Right cardiac atrium (tissue), 5 donors: ENCODE results near the gene TAGLN2. TPM values are rescaled to one million over a fixed set of nuclear protein-coding genes. Genes with fewer than 3 reads are reported as not detected.

Experiments
- ATAC-seq, 2 donors: fragments of 200-7000 bp; cut with Tn5 transposase; one replicate each; pipeline versions ENCODE4 v1.8.0 to v1.9.1; 2020; ENCODE audit warnings: moderate library complexity in 2 of 2, mild to moderate bottlenecking in 1 of 2
- DNase-seq, 3 donors: peaks; one replicate each; pipeline ENCODE4 v3.0.0-alpha.2; 2020
- H3K27ac ChIP-seq: one replicate; pipeline ENCODE4 v1.5.1; 2013; ENCODE audit warnings: mild to moderate bottlenecking, low read length, control low read depth, moderate library complexity
- H3K27me3 ChIP-seq: one replicate; pipeline ENCODE4 v1.6.1; 2013; ENCODE audit not compliant: control insufficient read depth, insufficient read depth
- H3K4me1 ChIP-seq: one replicate; pipeline ENCODE4 v1.6.1; 2013; ENCODE audit warnings: low read length; ENCODE audit not compliant: control insufficient read depth, insufficient read depth
- H3K4me3 ChIP-seq: one replicate; pipeline ENCODE4 v1.5.1; 2013; ENCODE audit warnings: low read length, control low read depth
- H3K9me3 ChIP-seq: one replicate; pipeline ENCODE4 v1.6.1; 2013; ENCODE audit warnings: low read length; ENCODE audit not compliant: control insufficient read depth
- WGBS: extraction: QIAGEN DNeasy Blood & Tissue Kit; methylation state at CpG from one replicate; pipeline ENCODE4 v1.1.7; 2013; 5-methylcytosine and 5-hydroxymethylcytosine counted together
- intact Hi-C, 4 donors: fragments of 100-400 bp; cut with DNase I; formaldehyde crosslinking; loops; one replicate each; pipeline versions ENCODE4 v1.11.0 to v1.14.0; 2022 to 2023
- polyA plus RNA-seq: library from polyadenylated mRNA; stranded (reverse); fragments of 200-250 nt; gene quantifications from one replicate; pipeline ENCODE4 v1.2.3, GENCODE V29; 2013
- total RNA-seq, 4 donors: library from RNA; stranded (reverse); fragmentation: NEBNext Ultra II Directional; extraction: Animal tissue kit (Norgen Biotek cat#: 25700); gene quantifications; one replicate each; pipeline ENCODE4 v1.2.1, GENCODE V29; 2021
- donor health status: healthy with polysubstance abuse.
- donor health status: DM: no; HTN: yes; CAD: no.
- donor health status: DM: no; HTN: no; CAD: no.
- donor health status: DM: no; HTN: yes; CAD: no; lungs with severe emphysema.
- donor health status: DM: yes; HTN: yes; CAD: no.

Gene TAGLN2
- total and polyA plus RNA-seq, 5 donors, result 117 to 253 (median 179) TPM

DNA sequence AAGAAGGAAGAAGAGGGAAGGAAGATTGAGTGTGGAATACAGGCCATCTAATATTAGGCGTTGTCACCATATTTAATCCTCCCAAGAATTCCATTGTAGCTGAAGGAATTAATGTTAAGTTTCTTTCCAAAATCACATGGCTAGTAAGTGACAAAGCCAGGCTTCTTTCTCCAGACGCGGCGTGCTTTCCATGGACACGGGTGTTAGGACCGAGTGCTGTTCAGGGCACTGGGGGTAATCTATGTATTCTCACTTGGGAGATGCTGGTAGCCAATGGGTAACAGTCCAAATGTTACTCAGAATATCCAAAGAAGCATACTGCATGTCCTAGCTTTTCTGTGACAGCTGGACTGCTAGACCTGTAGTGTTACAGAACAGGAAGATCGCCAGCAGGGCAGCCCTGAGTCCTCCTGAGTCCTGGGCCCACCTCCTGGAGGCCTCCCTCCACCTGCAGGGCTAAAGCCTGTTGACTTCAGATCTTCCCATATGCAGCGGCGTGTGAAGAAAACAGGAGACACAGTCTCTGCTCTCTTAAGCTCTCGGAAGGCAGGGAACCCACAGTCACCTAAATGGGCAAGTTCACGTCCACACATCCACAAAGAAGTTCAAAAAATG is 14.8 kb upstream of the TAGLN2 start:
- ATAC-seq (no peak), DNase-seq (no peak)
- 84% methylated on average over 11 of the region's 11 CpGs for WGBS
- H3K27ac ChIP-seq, result no peak overlapping the region
- no peak overlapping the region for H3K4me3 ChIP-seq
- H3K4me1 ChIP-seq, result no peaks in the 10 kb centered on the region
- intact Hi-C loops, result no loop called here
- H3K27me3 ChIP-seq, result no peaks in the 10 kb centered on the region
- no peaks in the 10 kb centered on the region for H3K9me3 ChIP-seq

DNA sequence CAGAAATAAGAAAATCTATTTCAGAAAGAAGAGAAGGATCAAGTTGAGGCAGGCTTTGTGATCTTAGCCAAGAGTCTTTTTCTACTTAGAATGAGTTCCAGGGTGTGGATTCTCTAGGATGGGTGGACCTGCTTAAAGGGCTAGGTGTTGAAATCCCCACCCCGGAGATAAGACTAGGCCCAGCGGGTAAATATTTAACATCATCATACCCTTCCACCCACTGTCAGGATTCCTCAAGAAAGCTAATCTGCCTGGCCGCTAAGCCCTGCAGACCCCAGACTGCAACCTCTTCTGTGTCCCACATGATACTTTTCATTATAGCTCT is 14.3 kb upstream of the TAGLN2 start:
- 69% methylated on average over 3 of the region's 3 CpGs for WGBS
- no peaks in the 10 kb centered on the region for H3K9me3 ChIP-seq
- intact Hi-C loops, result loop anchor here (5.0 kb wide), 2 partner anchors 68 to 142 kb away; no protein-coding TSS in a partner anchor
- DNase-seq (no peak), ATAC-seq (no peak)
- H3K27me3 ChIP-seq, result no peaks in the 10 kb centered on the region
- no peak overlapping the region for H3K4me3 ChIP-seq
- no peak overlapping the region for H3K27ac ChIP-seq
- H3K4me1 ChIP-seq, result no peaks in the 10 kb centered on the region

DNA sequence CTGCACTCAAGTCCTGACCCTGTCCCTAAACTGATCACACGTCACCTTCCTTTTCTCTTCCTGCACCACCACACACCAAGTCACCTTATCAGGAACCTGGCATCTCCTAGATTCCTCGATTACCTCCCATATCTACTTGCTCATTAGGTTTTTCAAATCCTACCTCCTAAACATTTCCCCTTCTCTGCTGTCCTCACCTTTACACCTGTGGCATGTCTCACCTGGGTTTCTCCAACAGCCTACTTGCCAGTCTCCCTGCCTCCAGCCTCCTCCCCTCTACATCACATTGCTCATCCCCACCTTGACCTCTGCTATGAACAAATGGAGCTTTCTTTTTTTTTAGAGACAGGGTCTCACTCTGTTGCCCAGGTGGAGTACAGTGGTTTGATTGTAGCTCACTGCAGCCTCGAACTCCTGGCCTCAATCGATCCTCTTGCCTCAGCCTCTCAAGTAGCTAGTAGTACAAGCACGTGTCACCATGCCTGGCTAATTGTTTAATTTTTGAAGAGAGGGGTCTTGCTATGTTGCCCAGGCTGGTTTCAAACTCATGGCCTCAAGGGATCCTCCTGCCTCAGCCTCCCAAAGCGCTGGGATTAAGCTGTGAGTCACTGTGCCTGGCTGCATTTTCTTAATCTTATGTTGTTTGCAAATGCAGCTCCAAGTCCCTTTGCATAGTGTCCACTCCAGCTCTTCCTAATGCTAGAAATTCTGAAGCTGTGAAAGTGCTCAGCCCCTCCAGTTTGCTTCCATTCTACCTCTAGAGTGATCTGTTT is 13.8 kb upstream of the TAGLN2 start:
- no peak overlapping the region for H3K4me3 ChIP-seq
- no peaks in the 10 kb centered on the region for H3K27me3 ChIP-seq
- intact Hi-C loops, result loop anchor here (5.0 kb wide), 2 partner anchors 68 to 142 kb away; no protein-coding TSS in a partner anchor
- no peak for ATAC-seq
- WGBS, result 86% methylated on average over 6 of the region's 6 CpGs
- no peak for DNase-seq
- H3K9me3 ChIP-seq, result no peaks in the 10 kb centered on the region
- H3K27ac ChIP-seq, result no peak overlapping the region
- H3K4me1 ChIP-seq, result no peaks in the 10 kb centered on the region

DNA sequence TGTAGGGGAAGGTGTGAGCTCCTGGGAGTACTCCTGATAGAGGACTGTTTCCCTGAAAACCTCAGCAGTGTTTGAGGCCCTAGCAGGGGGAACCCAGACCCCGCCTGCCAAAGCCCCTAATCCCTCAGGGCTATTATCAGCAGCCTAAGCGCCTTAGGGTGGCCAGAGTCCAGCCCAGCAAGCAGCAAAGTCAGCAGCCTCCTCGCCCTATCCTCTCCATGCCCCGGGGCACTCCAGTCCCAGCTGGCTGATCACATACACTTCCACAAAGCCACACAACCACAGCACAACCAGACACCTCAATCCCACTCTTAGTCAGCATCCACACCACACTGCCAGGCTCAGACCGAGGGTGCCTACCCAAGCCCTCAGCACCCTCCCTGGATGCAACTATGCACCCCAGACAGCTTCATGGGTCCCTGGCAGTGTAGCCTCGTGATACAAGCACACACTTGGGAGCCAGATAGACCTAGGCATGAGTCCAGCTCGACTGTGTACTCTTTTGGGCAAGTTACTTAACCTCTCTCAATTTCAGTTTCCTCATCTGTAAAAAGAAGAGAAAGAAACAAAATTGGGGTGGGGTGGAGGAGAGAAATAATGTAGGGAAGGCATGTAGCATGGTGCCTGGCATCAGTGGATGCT is 13.0 kb upstream of the TAGLN2 start:
- Histone ChIP-seq H3K9me3 (no peaks in the 10 kb centered on the region), H3K27ac (no peak overlapping the region), H3K27me3 (no peaks in the 10 kb centered on the region), H3K4me1 (no peaks in the 10 kb centered on the region), H3K4me3 (no peak overlapping the region)
- intact Hi-C loops, result loop anchor here (5.0 kb wide), 2 partner anchors 69 to 141 kb away; no protein-coding TSS in a partner anchor
- DNase-seq (no peak), ATAC-seq (no peak)
- WGBS, result 52% methylated on average over 7 of the region's 7 CpGs

DNA sequence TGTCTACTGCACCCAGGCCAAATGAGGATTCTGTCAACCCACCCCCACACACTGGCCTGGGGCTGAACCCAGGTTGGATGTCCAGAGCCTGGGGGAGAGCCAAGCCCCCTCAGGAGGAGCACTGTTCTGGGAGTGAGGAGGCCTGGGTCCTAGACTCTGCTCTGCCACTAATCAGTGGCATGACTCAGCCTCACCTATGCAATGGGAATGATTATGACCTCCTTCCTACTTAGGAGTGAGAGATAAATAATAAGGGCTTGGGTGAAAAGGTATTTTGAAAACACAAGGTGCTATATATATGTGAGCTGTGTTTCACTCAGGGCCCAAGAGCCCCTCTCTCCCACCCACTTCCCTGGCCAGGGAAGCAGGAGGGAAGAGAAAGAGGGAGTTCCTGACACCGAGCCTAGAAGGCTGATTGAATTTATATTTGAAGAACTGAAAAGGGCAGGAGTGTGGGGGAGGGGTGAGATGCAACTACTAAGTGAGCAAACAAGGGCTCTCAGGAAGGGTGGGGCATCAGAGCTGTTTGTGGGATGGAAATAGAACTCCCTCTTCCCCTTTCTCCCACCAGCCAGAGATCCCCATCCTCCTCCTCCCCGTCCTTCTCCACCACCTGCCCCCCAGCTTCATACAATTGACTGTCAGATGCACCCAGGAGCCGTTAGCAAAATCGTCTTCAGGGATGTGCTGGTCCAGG is 11.9 kb upstream of the TAGLN2 start:
- H3K4me1 ChIP-seq, result no peaks in the 10 kb centered on the region
- WGBS, result 43% methylated on average over 4 of the region's 4 CpGs
- H3K27ac ChIP-seq, result no peak overlapping the region
- no peaks in the 10 kb centered on the region for H3K27me3 ChIP-seq
- H3K9me3 ChIP-seq, result no peaks in the 10 kb centered on the region
- no peak overlapping the region for H3K4me3 ChIP-seq
- ATAC-seq (peak; percentile 3 to 5), DNase-seq (no peak)
- intact Hi-C loops, result loop anchor here (2.0 to 5.0 kb wide), 3 partner anchors 70 to 140 kb away; no protein-coding TSS in a partner anchor

DNA sequence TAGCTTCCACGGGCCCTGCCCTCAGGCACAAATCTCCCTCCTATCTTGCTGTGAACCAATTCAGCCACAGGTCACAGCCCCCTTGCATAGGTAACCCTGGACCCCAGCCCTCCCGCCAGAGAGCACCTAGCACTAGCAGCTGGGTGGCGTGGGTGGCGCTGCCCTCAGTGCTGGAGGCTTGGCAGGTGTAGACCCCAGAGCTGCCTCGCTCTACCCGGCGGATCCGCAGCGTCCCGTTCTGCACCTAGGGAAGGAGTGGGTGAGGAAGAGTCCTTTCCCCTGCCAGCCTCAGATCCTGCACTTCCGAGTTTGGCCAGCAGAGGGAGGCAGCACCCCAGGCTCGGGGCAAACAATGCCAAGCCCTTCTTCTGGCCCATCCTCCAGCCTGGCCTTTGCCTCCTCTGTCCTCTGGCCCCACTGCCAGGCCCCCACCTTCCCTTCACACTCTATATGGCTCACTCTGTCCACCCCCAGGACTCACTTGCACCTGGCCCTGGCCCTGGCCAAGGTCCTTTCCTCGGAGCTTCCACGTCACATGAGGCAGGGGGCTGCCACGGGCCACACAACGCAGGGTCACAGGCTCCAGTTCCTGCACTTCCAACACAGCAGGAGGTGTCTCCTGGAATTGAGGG is 11.1 kb upstream of the TAGLN2 start:
- ATAC-seq (peak; percentile 64), DNase-seq (peak; percentile 66 to 90 (median 88))
- H3K27me3 ChIP-seq, result no peaks in the 10 kb centered on the region
- H3K4me1 ChIP-seq, result no peaks in the 10 kb centered on the region
- 35% methylated on average over 16 of the region's 16 CpGs for WGBS
- H3K4me3 ChIP-seq, result no peak overlapping the region
- intact Hi-C loops, result loop anchor here (2.0 to 5.0 kb wide), 3 partner anchors 71 to 139 kb away; no protein-coding TSS in a partner anchor
- H3K9me3 ChIP-seq, result no peaks in the 10 kb centered on the region
- no peak overlapping the region for H3K27ac ChIP-seq

DNA sequence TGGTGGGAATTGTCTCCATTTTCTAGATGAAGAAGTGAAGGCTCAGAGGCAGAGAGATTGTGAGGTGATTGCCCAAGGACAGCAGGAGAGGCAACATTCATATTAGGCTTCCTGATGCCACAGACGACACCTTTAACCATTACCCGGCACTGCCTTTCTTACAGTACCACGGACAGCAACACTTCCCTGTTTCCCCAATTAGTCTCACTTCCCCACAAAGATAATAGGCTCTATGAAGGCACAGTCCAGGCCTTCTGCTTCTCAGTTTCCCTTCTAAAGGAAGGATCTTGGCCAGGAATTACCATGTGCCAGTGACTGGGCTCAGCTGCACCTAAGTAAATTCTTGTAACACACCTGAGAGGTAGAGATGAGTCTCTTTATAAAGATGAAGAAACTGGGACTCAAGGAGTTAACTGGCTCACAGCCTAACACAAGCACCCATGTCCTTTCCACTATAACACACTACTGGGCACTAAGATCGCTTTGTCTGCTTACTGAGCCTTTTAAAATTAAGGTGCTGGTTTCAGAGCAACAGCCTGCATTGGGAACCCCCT is 10.5 kb upstream of the TAGLN2 start:
- no peak for DNase-seq
- Histone ChIP-seq H3K4me1 (no peaks in the 10 kb centered on the region), H3K4me3 (no peak overlapping the region), H3K27me3 (no peaks in the 10 kb centered on the region), H3K27ac (no peak overlapping the region), H3K9me3 (no peaks in the 10 kb centered on the region)
- intact Hi-C loops, result loop anchor here (2.0 to 5.0 kb wide), 3 partner anchors 72 to 138 kb away; no protein-coding TSS in a partner anchor
- no peak for ATAC-seq
- WGBS, result 59% methylated on average over 4 of the region's 4 CpGs

DNA sequence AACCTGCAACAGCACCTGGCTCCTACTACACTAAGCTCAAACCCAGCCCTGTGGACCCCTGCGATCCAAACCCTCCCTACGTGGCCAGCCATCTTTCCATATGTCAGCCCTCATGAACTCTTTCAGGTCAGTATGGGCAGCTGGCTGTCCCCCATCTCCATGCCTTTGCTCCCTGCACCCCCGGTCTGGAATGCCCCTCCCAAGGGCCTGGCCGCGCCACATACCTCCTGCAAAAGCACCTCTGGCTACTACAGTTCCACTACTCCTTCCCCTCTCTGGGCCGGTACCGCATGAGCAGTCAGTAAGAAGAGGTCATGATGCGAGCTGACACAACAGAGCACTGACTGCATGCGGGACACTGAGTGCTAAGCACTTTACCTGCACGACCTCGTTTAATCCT is 10.0 kb upstream of the TAGLN2 start:
- H3K9me3 ChIP-seq, result no peaks in the 10 kb centered on the region
- WGBS, result 93% methylated on average over 11 of the region's 11 CpGs
- DNase-seq (no peak), ATAC-seq (no peak)
- no peaks in the 10 kb centered on the region for H3K27me3 ChIP-seq
- no peak overlapping the region for H3K27ac ChIP-seq
- H3K4me3 ChIP-seq, result no peak overlapping the region
- intact Hi-C loops, result loop anchor here (5.0 kb wide), 2 partner anchors 72 to 138 kb away; no protein-coding TSS in a partner anchor
- no peaks in the 10 kb centered on the region for H3K4me1 ChIP-seq

DNA sequence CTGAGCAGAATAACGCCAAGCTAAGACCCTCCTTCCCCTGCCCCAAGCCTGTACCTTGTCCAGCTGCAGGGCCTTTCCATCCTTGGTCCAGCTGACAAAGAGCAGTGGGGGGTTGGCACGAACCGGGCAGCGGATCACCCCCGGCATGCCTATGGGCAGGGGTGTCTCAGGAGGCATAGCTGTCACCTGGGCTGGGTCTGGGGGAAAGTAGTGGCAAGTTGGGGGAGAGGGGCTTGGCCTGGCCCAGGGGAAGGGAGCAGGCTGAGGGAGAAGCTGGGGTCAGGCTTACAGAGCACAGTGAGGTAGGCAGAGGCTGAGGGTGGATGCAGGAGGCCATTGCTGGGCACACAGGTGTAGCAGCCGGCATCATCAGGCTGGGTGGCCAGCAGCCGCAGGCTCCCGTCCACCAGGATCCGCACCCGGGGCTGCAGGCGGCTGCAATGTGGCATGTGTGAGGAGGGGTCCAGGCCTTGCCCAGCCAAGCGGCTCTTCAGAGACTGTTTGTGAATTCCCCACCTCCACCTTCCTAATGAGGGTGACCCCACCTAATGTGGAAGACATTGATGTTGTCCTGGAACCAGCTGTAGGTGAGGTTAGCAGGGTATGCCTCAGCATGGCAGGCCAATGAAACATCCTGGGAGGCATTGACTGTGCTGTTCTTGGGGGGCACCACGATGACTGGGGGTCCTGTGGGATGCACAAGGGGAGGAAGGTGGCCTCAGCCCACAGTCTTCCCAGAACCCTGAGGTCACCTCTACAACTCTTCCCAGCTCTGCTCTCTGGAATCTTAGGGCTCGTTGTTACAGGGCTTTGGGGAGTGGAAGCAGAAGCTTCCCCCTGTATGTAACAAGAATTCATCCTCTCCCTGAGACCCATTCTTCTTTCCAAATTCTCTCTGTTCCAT is 9.1 kb upstream of the TAGLN2 start:
- DNase-seq, result no peak
- Histone ChIP-seq H3K4me3 (no peak overlapping the region), H3K27ac (no peak overlapping the region), H3K9me3 (no peaks in the 10 kb centered on the region), H3K27me3 (no peaks in the 10 kb centered on the region), H3K4me1 (no peaks in the 10 kb centered on the region)
- intact Hi-C loops, result loop anchor here (5.0 kb wide), 2 partner anchors 73 to 137 kb away; no protein-coding TSS in a partner anchor
- 92% methylated on average over 14 of the region's 14 CpGs for WGBS
- no peak for ATAC-seq
